ENCODE data around the gene RCCD1.

GRCh38 chr15:90991587-90992285 lies 37.1 kb downstream of the RCCD1 start:
- TF ChIP-seq, protein P1, sequence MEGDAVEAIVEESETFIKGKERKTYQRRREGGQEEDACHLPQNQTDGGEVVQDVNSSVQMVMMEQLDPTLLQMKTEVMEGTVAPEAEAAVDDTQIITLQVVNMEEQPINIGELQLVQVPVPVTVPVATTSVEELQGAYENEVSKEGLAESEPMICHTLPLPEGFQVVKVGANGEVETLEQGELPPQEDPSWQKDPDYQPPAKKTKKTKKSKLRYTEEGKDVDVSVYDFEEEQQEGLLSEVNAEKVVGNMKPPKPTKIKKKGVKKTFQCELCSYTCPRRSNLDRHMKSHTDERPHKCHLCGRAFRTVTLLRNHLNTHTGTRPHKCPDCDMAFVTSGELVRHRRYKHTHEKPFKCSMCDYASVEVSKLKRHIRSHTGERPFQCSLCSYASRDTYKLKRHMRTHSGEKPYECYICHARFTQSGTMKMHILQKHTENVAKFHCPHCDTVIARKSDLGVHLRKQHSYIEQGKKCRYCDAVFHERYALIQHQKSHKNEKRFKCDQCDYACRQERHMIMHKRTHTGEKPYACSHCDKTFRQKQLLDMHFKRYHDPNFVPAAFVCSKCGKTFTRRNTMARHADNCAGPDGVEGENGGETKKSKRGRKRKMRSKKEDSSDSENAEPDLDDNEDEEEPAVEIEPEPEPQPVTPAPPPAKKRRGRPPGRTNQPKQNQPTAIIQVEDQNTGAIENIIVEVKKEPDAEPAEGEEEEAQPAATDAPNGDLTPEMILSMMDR (IDR thresholded peaks at IDR 0.05) = no peak
- TF ChIP-seq POLR2AphosphoS5 (IDR thresholded peaks at IDR 0.05) = no peak
- TF ChIP-seq POLR2A (IDR thresholded peaks at IDR 0.05) = no peak

All from breast epithelium (tissue), 3 donors.